ENCODE results near the gene DPH1. TPM values are rescaled to one million over a fixed set of nuclear protein-coding genes. Genes with fewer than 3 reads are reported as not detected.

Gene DPH1
- total RNA-seq, 1 donor = 58.7 TPM

DNA sequence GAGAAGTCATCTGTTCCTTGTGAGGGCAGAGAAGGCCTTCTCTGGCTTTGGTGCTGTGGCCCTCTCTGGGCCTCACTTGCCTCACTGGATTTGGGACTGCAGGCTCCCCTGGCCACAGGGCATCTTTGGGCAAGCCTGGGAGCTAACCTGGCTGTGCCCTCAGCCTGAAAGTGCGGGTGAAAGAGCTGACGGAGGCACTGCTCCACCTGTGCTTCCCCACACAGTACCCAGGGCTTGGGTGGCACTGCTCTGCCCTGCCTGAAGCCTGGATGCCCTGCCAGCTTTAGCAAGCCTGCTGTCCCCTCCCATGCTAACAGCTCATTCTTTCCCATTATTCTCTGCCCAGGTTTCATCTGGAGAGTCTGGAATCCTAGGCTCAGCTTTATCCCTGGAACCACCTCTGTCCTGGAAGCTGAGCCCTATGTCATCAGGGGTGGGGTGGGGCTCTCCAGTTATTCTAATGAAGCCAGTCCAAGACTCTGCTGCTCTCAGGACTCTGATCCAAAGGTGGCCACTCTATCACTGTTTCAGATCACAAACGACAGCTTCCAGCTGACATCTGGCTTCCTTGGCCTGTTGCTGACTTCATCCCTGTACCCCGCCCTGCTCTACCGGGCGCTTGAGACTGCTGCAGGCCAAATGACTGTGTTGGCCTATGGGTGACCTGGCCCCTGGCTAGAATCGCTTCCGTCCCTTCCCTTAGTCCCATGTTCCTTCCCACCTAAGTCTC is 54.2 kb downstream of the DPH1 start:
- TF ChIP-seq CTCF (IDR thresholded peaks at IDR 0.05; ENCODE audit: insufficient read depth, low read depth, low read length) = no peak
- no peak overlapping the region for H3K4me3 ChIP-seq (ENCODE audit: low read depth, low read length)
- peak; percentile 93 for DNase-seq (ENCODE audit: low read depth)

GRCh38 chr17:2084766-2085647 is 55.1 kb downstream of the DPH1 start:
- TF ChIP-seq CTCF (IDR thresholded peaks at IDR 0.05; ENCODE audit: insufficient read depth, low read depth, low read length) = no peak
- peak; percentile 96 for DNase-seq (ENCODE audit: low read depth)
- H3K4me3 ChIP-seq (ENCODE audit: low read depth, low read length) = no peak overlapping the region

DNA sequence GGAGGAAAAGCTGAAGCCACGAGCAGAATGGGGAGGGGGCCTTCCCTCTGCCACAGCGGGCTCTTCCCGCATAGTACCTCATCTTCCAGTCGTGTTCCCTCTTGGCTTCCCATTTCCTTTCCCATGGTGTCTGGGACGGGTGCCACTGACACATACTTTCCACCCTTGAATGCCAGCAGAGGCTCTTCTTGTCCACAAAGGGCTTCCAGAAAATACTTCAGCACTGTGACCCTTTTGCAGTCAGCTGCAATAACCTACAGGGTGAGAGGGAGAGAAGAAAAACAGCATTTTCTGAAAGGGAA is 55.6 kb downstream of the DPH1 start:
- no peak overlapping the region for H3K4me3 ChIP-seq (ENCODE audit: low read depth, low read length)
- peak; percentile 69 for DNase-seq (ENCODE audit: low read depth)
- TF ChIP-seq CTCF (IDR thresholded peaks at IDR 0.05; ENCODE audit: insufficient read depth, low read depth, low read length) = no peak

GRCh38 chr17:2086306-2086705 is 56.4 kb downstream of the DPH1 start:
- H3K4me3 ChIP-seq (ENCODE audit: low read depth, low read length) = no peak overlapping the region
- DNase-seq (ENCODE audit: low read depth) = no peak
- no peak for TF ChIP-seq CTCF (IDR thresholded peaks at IDR 0.05; ENCODE audit: insufficient read depth, low read depth, low read length)

DNA sequence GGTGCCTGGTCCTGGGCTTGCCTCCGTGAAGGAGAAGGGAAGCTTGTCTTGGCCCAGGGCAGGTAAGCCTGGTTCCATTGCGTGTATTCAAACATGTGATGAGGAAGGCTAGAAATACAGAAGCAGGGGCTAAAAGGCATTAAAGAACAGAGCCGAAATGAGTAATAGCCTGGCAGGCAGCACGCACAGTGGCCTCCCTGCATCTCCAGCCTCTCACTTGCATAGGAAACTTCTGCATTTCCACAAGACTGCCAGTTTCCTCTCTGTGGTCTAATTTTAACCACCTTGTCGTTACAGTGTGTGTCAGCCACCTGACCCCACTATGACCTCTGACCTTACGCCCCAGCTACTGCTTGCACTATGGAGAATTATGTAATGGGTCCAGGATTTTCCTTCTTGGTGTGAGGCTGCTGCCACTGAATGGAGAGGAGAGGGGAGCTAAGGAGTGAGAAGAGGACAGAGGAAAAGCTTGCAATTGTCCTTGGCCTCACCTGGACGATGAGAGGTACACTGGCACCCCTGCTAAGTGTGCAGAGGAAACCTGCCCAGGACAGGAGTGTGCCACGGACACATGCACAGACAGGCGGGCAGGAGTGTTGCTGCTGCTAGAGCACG is 57.8 kb downstream of the DPH1 start:
- TF ChIP-seq CTCF (IDR thresholded peaks at IDR 0.05; ENCODE audit: insufficient read depth, low read depth, low read length) = no peak
- no peak overlapping the region for H3K4me3 ChIP-seq (ENCODE audit: low read depth, low read length)
- DNase-seq (ENCODE audit: low read depth) = no peak

DNA sequence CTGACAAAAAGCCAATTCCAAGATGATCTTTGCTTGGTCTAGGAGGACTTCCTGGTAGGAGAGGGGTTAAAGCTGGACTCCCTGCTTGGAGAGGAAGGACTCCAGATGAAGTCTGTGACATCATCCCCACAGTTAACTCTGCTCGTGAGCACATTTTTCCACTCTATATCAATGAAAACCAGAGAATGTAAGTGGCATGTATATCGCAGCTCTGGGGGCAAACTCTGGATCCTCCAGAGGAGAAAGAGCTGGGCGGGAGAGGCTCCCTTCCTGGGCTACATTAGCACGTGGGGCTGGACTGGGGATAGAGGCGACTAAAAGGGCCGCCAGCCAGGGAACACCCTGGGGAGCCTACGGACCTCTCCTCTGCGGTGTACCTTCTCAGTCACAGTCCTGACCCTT is 59.1 kb downstream of the DPH1 start:
- TF ChIP-seq CTCF (IDR thresholded peaks at IDR 0.05; ENCODE audit: insufficient read depth, low read depth, low read length) = no peak

More for the DNA sequence above, 59.1 kb downstream of the DPH1 start:
- DNase-seq (ENCODE audit: low read depth) = peak; percentile 81
- H3K4me3 ChIP-seq (ENCODE audit: low read depth, low read length) = peak overlapping the region; percentile 47
